ENCODE data around the gene C1QB.
"Not testable (repeated sequence)": the region's sequence is repeated elsewhere in the genome, so short reads cannot be mapped to it uniquely, and the experiment has no call there.

C1QB gene

DNA sequence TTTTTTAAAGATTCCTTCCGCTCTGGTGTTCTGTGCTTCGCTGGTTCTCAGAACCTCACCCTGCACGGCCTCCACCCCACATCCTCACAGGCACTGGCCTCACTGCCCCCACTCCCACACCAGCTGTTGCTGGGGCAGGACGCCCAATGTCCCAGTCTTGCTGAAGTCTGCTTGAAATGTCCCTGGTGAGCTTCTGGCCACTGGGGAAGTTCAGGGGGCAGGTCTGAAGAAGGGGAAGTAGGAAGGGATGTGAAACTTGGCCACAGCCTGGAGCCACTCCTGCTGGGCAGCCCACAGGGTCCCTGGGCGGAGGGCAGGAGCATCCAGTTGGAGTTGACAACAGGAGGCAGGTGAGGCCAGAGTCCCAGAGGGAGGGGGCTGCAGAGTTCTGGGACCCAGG lies 16.7 kb upstream of the C1QB start, which contains the start of gene C1QA:
Gene C1QA (plus strand): TSS at position 276 of the 400 bp plus-strand sequence. CDS start 989 bp downstream, outside the sequence.
- no peak for DNase-seq

DNA sequence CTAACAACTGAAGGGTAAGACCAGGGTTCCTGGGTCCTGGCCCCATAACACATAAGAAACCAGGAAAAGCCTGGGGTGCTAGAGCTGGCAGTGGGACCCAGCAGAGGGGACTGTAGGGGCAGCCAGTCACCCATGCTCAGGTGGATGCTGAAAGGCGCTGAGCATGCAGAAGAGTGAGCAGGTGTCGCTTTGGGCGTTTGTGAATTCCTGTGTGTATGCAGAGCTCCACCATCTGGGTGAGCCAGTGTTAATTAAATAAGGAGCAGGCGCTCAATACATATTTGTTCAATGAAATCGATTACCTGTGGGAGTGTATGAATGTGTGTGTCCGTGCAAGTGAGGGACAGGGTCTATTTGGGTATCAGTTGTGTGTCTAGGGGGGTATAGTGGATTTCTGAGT lies 16.1 kb upstream of the C1QB start:
- no peak for DNase-seq

DNA sequence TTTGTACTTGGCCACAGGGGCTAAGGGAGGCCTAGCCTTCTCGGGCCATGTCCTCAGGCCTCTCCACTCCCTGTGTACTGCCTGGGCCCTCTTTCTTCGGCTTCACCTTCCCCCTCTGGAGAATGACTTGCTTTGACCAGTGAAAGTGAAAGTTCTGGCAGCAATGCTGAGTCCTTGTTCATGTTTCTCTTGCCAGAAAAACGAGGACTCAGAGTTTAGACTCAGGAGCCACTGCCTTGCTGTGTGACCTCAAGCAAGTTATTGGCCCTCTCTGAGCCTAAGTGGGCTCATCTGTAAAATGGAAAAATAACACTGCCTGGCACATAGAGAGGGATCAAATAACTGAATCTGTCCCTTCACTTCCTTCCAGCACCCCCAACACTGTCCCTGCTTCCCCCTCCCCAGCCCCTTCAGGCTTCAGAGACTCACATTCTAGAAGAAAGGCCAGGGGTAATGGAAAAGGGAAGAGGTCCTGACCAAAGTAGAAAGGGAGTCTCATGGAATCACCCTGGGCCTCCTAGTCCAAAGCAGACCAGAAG lies 15.1 kb upstream of the C1QB start:
- no peak for DNase-seq

DNA sequence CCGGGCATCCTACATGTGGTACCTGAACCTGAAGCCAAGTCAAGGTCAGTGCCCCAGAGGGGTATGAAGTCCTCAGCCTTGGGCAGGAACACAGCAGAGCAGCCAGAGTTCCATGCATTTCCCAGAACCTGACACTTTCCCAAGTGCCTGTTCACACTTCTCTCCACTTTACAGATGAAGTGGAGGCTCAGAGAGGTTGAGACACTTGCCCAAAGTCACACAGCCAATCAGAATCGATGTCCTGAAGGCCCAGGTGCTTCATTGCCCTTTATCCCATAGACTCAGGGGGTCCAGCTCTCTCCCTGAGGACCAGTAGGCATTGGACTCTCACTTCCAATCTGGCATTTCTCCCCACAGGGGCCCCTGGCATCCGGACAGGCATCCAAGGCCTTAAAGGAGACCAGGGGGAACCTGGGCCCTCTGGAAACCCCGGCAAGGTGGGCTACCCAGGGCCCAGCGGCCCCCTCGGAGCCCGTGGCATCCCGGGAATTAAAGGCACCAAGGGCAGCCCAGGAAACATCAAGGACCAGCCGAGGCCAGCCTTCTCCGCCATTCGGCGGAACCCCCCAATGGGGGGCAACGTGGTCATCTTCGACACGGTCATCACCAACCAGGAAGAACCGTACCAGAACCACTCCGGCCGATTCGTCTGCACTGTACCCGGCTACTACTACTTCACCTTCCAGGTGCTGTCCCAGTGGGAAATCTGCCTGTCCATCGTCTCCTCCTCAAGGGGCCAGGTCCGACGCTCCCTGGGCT lies 14.4 kb upstream of the C1QB start:
- no peak for DNase-seq

DNA sequence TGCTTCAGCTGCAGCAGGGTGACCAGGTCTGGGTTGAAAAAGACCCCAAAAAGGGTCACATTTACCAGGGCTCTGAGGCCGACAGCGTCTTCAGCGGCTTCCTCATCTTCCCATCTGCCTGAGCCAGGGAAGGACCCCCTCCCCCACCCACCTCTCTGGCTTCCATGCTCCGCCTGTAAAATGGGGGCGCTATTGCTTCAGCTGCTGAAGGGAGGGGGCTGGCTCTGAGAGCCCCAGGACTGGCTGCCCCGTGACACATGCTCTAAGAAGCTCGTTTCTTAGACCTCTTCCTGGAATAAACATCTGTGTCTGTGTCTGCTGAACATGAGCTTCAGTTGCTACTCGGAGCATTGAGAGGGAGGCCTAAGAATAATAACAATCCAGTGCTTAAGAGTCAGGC lies 13.8 kb upstream of the C1QB start:
- no peak for DNase-seq

DNA sequence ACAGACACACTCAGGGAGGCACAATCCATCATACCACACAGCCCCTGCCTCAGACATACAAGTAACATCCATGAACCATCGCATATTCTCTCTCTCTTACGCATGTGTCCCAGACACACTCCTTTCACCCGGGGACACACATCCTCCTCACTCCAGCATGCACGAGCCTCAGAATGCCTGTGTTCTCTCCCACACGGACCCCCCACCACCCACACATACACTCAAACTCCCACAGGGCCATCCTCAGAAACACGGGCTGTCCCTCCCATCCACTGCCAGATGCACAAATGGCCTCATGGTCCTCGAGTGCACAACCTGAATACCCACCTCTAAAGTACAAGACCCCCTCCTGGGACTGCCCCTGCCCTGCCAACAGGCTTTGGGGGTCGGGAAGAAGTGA lies 11.8 kb upstream of the C1QB start:
- DNase-seq: no peak

DNA sequence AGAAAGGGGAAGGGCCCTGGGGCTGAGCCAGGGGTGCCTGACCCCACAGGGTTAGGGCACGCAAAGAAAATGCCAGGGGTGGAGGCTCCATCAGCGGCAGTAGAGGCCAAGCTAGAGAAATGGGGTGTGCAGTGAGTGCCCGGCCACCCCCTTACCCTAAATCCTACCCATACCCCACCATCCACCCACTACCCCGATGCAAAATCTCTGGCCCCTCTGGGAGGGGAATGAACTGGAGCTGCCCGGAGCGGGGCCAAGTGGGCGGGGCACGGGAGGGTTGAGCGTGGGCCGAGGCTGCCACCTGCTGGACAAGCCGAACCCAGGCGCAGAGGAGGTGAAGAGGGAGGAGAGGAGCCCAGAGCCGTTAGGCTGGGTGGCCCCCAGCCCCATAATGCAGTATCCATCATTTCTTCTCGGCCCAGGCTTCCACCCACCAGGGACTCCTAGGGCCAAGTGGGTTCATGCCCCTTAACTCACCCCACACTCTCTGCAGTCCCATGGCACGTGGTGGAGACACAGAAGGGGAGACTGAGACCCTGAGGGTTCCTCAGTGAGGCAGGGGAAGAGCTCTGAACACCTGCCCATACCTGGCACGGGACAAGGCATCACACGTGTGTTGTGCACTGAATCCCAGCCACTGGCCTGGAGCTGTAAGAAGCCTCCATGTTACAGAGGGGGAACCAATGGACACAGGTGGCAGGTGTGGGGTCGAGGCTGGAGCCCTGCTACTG lies 11.0 kb upstream of the C1QB start:
- peak; percentile 66 for DNase-seq

DNA sequence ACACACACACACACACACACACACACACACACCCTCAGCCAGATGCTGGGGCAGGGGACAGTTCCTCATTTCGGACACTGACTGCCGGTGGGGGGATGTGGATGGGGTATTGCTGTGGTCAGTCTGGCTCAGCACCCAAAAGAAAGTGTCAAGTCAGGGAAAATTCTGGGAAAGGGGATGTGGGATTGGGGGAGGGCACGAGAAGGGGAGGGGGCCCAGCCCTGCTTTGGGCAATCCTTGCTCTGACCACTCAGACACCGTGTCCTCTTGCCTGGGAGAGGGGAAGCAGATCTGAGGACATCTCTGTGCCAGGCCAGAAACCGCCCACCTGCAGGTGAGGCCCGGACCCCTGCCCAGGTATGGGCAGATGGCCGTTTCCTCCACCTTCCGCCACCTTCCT lies 9.7 kb upstream of the C1QB start, which contains the start of gene C1QC:
Gene C1QC (plus strand): TSS at position 253 of the 400 bp plus-strand sequence. CDS start 391 bp downstream, outside the sequence.
- DNase-seq: no peak

DNA sequence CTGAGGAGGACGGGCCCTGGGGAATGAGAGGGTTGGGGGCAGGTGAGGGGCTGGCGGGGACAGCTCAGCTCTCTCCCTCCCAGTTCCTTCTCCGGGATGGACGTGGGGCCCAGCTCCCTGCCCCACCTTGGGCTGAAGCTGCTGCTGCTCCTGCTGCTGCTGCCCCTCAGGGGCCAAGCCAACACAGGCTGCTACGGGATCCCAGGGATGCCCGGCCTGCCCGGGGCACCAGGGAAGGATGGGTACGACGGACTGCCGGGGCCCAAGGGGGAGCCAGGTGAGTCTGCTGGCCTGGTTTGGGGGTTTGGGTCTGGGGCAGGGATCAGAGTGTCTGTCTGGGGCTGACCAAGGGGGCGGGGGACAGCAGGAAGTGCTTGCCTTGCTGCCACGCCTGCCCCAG lies 9.1 kb upstream of the C1QB start:
- no peak for DNase-seq

DNA sequence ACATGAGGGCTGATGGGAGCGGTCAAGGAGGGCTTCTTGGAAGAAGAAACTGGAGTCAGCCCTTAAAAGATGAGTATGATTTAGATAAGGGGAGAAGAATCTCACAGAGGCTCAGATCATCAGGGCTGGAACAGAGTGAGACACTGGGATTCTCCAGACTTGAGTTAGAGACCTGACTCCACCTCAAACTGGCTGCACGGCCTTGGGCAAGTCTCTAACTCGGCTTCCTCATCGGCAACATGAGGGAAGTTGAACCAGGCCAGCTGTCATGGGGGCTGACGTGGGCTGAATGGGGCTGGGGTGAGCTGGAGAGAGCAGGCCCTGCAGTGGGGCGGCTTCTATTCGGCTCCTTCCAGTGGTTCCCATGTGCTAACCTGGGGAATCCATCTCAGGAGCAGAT lies 7.1 kb upstream of the C1QB start:
- DNase-seq: no peak

DNA sequence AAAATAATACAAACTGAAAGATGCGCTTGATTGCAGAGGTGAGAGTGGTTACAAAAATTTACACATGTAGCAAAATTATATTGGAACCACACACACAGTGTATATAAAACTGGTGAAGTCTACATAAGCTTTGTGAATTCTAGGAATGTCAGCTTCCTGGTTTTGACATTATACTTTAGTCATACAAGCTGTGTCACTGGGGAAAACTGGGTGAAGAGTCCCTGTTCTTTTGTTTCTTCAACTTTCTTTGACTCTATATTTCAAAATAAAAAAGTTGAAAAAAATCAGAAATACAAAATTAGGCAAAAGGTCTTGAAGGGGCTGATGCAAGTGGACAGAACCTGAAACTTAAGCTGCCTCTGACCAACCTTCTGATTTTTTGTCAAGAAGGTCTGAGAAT lies 6.7 kb upstream of the C1QB start:
- no peak for DNase-seq

DNA sequence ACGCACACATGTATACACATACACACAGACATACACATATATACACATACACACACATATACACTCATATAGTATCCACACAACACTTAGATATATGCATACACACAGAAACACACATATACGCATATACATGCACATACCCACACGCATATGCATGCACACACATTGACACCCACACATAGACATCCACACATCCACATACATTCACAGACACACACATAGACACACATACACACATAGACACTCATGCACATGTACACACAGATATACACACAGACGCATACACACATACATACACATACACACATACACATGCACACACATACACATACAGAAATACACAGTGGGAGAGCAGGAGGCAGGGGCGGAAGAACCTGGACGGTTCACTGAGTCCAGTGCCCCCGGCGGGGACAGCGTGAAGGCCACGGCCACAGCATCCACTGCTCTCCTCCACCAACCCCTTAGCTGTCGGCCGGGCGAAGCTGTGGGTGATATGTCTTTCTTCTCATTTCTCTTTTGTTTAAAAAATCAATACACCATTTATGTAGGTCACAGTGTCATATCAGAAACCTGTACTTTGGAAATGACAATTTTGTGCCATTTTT lies 2.8 kb upstream of the C1QB start:
- no peak for DNase-seq

DNA sequence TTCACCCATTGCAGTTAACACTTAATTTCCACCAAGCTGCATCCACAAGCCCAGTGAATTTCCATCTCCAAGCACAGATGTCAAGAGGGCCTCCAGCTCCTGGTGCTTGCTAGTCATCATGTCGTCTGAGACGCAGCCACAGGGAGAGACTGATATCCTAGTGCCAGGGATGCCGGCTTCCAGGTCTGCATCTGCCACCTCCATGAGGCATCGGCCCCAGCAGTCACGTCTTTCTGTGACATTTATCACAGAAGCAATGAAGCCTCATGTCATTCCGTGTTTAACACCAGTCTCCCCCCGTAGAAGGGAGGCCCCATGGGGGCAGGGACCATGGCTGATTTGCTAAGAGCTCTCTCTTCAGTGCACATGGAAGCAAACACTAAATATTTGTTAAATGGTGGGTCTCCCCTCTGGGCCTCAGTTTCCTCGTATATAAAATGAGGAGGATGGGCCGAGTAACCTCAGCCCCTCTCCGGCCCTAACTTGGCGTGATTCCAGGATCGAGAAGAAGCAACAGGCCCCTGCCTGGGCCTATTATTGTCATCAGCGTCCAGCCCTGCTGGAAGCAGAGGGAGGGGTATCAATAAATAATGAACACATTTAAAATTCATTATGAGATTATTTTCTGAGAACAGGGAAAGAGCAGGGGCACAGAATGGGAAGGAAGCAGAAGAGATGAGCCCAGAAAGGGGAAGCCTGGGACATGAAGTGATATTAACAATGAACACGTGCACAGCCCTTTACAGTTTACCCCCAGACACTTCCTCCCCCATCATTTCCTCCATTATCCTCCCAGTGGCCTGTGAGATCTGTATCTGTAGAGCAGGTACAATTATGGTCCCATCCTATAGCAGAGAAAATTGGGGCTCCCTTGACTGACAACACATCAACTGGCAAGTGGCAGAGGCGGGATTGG lies 837 bp upstream of the C1QB start:
- no peak for DNase-seq

DNA sequence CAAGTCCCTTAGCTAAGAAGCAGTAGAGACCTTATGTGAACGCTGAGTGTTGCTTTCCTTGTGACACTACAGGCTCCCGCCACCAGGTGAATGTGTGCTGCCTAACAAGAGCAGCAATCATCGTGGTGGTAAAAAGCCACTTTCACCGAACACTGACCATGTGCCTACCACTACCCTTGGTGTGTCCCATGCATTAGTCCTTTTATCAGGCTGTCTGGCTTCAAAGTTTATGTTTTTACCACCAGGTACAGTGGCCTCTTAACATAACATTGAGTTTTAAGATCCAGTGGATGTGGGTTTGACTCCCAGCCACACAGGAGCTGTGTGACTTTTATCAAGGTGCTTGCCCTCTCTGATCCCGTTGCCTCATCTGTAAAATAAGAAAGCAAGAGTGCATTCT lies 1.7 kb downstream of the C1QB start:
- DNase-seq: no peak

DNA sequence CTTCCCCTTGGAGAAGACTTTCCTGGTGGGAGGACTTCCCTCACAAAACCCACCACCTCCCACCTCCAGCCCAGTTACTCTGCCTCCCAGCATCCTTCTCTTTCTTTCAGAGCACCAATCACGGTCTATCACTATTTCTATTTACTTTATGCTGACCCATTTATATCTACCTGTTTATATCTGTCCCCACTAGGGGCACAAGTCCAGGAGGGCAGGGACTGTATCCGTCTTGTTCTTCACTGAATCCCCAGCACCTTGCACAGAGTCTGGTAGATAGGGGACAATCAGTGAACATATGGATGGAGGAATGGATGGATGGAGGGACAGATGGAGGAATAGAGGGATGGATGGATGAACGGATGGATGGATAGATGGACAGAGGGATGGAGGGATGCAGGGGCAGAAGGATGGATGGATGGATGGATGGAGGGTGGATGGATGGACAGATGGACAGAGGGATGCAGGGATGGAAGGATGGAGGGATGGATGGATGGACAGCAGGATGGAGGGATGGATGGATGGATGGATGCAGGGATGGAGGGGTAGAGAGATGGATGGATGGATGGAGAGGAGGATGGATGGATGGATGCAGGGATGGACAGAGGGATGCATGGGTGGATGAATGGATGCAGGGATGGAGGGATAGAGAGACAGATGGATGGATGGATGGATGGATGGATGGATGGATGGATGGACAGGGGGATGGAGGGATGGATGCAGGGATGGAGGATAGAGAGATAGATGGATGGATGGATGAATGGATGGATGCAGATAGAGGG lies 5.5 kb downstream of the C1QB start:
- DNase-seq: no peak

DNA sequence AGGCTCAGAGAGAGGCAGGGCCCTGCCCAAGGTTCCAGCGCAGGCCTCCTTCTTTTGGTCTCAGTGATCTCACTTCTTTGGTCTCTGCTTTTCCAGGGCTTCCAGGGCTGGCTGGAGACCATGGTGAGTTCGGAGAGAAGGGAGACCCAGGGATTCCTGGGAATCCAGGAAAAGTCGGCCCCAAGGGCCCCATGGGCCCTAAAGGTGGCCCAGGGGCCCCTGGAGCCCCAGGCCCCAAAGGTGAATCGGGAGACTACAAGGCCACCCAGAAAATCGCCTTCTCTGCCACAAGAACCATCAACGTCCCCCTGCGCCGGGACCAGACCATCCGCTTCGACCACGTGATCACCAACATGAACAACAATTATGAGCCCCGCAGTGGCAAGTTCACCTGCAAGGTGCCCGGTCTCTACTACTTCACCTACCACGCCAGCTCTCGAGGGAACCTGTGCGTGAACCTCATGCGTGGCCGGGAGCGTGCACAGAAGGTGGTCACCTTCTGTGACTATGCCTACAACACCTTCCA lies 7.7 kb downstream of the C1QB start:
- no peak for DNase-seq

DNA sequence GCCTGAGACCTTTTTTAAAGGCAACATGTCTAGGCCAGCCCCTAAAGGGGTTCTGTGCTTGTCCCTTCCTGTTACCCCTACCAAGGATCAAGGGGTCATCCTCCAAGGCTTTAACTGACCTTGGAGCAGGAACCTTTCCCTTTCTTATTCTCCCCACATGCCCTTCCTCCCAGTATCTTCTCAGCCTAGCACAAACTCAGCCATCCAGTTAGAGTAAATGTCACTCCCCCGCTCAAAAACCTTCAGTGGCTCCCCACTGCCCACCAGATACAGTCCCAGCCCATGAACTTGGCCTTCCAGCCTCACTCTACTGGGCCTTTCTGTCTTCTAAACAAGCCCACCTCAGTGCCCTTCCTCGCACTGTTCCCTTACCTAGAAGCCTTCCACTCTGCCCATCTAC lies 8.8 kb downstream of the C1QB start:
- DNase-seq: no peak

DNA sequence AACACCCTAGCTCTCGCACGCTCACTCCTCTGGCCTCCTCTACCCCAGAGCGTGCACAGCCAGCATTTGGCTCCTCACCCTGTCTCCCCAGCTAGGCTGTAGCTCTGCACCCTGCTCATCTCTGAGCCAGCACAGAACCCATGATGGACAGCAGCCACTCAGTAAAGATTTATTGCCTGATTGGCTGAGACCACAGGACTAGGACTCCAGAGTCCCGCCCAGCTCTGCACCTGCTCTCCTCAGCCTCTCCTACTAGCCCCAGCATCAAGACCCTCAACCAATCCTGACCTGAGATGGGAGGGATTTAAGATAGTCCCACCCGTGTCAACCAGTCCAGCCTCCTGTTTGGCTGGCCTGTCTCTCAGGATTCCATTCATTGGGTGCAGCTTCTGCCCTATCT lies 9.3 kb downstream of the C1QB start:
- DNase-seq: no peak

DNA sequence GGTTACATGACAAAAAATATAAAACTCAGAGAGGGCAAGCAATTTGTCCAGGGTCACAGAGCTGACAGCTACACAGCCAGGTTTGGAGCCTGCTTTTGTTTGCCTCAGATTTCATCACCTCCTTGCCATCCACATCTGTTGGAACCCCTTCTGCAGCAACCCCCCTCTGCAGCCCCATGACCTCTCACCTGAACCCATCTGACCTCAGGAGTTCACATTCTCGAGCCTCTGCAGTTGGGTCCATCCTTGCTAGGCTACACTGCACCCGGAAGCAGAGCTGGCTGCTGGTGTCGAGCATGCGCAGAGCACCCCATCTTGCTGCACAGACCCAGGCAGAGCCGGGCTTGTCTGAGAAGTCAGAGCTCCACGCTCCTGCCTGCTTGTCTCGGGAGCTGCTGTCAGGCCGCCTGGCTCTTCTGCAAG lies 10.0 kb downstream of the C1QB start:
- no peak for DNase-seq

DNA sequence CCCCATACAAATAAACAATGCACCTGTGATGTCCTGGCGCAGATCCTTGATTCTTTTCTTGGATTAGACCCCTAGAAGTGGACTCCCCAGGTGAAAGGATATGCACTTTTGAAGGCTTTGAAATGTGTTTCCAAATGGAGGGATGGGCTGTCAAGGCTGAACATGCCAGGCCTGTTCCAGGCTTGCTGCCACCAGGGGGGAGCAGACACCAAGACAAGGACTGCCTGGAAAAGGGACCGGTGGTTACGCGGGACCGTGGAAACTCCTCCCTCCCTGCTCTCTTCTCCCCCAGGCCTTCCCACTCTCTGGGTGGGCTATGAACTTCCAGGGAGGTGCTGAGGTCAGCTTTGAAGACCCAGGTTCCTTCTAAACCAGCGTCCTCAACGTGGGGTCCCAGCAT lies 12.7 kb downstream of the C1QB start:
- DNase-seq: no peak

DNA sequence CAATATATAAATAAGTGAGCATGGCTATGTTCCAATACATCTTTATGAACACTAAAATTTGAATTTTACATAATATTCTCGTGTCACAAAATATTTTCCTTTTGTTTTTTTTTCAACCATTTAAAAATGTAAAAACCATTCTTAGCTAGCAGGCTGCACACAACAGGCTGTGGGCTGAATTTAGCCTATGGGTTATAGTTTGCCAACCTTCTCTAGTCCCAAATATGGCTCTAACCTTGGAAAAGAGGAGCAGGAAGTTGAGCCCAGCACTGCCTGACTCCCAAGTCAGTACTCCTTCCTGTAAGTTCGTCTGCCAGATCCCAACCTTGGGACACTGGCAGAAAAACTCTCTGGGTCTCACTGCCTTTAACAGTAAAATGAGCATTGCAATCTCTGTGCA lies 13.4 kb downstream of the C1QB start:
- DNase-seq: no peak

DNA sequence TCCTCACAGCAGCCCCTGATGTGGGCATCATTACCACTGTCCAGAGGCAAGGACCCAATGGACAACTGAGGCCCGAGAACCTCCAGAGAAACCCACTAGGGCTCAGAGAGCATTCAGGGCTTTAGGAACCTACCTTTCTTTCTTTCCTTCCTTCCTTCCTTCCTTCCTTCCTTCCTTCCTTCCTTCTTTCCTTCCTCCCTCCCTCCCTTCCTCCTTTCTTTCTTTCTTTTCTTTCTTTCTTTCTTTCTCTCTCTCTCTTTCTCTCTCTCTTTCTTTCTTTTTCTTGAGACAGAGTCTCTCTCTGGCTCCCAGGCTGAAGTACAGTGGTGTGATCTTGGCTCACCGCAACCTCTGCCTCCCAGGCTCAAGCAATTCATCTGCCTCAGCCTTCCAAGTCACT lies 15.8 kb downstream of the C1QB start:
- not testable (repeated sequence) for DNase-seq

Measured in activated CD4-positive, alpha-beta T cell treated with anti-CD3 and anti-CD28 coated beads, Interleukin-2, amount 50 U/mL, for 1 hour (primary cell).